Measurements from ENCODE around the gene TMEM120A.

Gene TMEM120A

GRCh38 chr7:75980430-75981202 is 13.8 kb downstream of the TMEM120A start:
- no peak for DNase-seq (ENCODE audit: low read depth in 2 of 2)

- no peak for DNase-seq (ENCODE audit: low read depth in 2 of 2)
These were observed 14.5 kb downstream of the TMEM120A start for GRCh38 chr7:75979759-75980429.

- DNase-seq (ENCODE audit: low read depth in 2 of 2): no peak
These were observed 16.7 kb downstream of the TMEM120A start for GRCh38 chr7:75977743-75978142.

GRCh38 chr7:75971961-75972763 is 22.2 kb downstream of the TMEM120A start:
- DNase-seq (ENCODE audit: low read depth in 2 of 2): no peak

GRCh38 chr7:75971309-75971960 is 23.0 kb downstream of the TMEM120A start:
- no peak for DNase-seq (ENCODE audit: low read depth in 2 of 2)

- DNase-seq (ENCODE audit: low read depth in 2 of 2): no peak
These were observed 24.5 kb downstream of the TMEM120A start for GRCh38 chr7:75969704-75970498.

- DNase-seq (ENCODE audit: low read depth in 2 of 2): no peak
These were observed 25.2 kb downstream of the TMEM120A start for GRCh38 chr7:75969182-75969581.

GRCh38 chr7:75968561-75969001 is 25.8 kb downstream of the TMEM120A start:
- DNase-seq (ENCODE audit: low read depth in 2 of 2): no peak

- no peak for DNase-seq (ENCODE audit: low read depth in 2 of 2)
These were observed 26.4 kb downstream of the TMEM120A start for GRCh38 chr7:75968012-75968411.

GRCh38 chr7:75967487-75967997 is 26.9 kb downstream of the TMEM120A start:
- DNase-seq (ENCODE audit: low read depth in 2 of 2): no peak

- no peak for DNase-seq (ENCODE audit: low read depth in 2 of 2)
These were observed 27.3 kb downstream of the TMEM120A start for GRCh38 chr7:75967055-75967454.

GRCh38 chr7:75966190-75966961 is 28.0 kb downstream of the TMEM120A start:
- DNase-seq (ENCODE audit: low read depth in 2 of 2): no peak

- no peak for DNase-seq (ENCODE audit: low read depth in 2 of 2)
These were observed 28.8 kb downstream of the TMEM120A start for GRCh38 chr7:75965617-75966016.

- DNase-seq (ENCODE audit: low read depth in 2 of 2): no peak
These were observed 30.9 kb downstream of the TMEM120A start for GRCh38 chr7:75963381-75963995.

- DNase-seq (ENCODE audit: low read depth in 2 of 2): no peak
These were observed 31.6 kb downstream of the TMEM120A start for GRCh38 chr7:75962607-75963380.

GRCh38 chr7:75961218-75961617 is 33.2 kb downstream of the TMEM120A start:
- no peak for DNase-seq (ENCODE audit: low read depth in 2 of 2)

GRCh38 chr7:75960372-75960771 is 34.0 kb downstream of the TMEM120A start:
- DNase-seq (ENCODE audit: low read depth in 2 of 2): no peak

GRCh38 chr7:75958802-75959543 is 35.4 kb downstream of the TMEM120A start:
- no peak for DNase-seq (ENCODE audit: low read depth in 2 of 2)
